ENCODE data around the gene PACS1.

Gene PACS1

GRCh38 chr11:66290330-66290621 lies 220.2 kb downstream of the PACS1 start:
- POLR2A ChIA-PET: interaction anchor here (2.9 kb wide), 1 partner anchor 22 kb away, joined by 21 read pairs; no protein-coding TSS in a partner anchor
- TF ChIP-seq CTCF (IDR thresholded peaks at IDR 0.05; ENCODE audit: insufficient read depth, low read length, missing control alignments): no peak
- peak overlapping the region; percentile 81 for H3K4me3 ChIP-seq (ENCODE audit: low read depth, low read length)
- CTCF ChIA-PET: interaction anchor here (1.0 to 10.6 kb wide), 4 partner anchors 22 to 268 kb away, joined by 3 to 109 read pairs (median 8); partner anchors contain the start of gene RIN1
- DNase-seq (ENCODE audit: low read depth, low spot score): no peak

GRCh38 chr11:66291303-66291705 lies 221.2 kb downstream of the PACS1 start:
- POLR2A ChIA-PET: interaction anchor here (0.6 to 1.0 kb wide), 3 partner anchors 22 to 131 kb away, joined by 3 read pairs; partner anchors contain the start of gene CD248
- TF ChIP-seq CTCF (IDR thresholded peaks at IDR 0.05; ENCODE audit: insufficient read depth, low read length, missing control alignments): no peak
- no peak overlapping the region for H3K4me3 ChIP-seq (ENCODE audit: low read depth, low read length)
- CTCF ChIA-PET: interaction anchor here (0.7 to 10.6 kb wide), 8 partner anchors 21 to 269 kb away, joined by 3 to 109 read pairs (median 4); partner anchors contain the start of gene RIN1
- no peak for DNase-seq (ENCODE audit: low read depth, low spot score)

- no peak for TF ChIP-seq CTCF (IDR thresholded peaks at IDR 0.05; ENCODE audit: insufficient read depth, low read length, missing control alignments)
- ChIA-PET POLR2A (interaction anchor here (0.6 to 1.0 kb wide), 3 partner anchors 22 to 130 kb away, joined by 3 read pairs; partner anchors contain the start of gene CD248), CTCF (interaction anchor here (1.4 to 10.6 kb wide), 4 partner anchors 20 to 98 kb away, joined by 5 to 109 read pairs (median 11); no protein-coding TSS in a partner anchor)
- DNase-seq (ENCODE audit: low read depth, low spot score): no peak
- peak within 1 kb of the TSS; percentile 36; the same call in 1 of the 2 replicates for H3K4me3 ChIP-seq (ENCODE audit: low read depth, low read length)
Measured at GRCh38 chr11:66291706-66292542, 221.9 kb downstream of the PACS1 start, which contains the start of gene TMEM151A. TMEM151A (plus strand) TSS chr11:66291894; CDS start chr11:66292014, 120 bp downstream.

- TF ChIP-seq CTCF (IDR thresholded peaks at IDR 0.05; ENCODE audit: insufficient read depth, low read length, missing control alignments): no peak
- POLR2A ChIA-PET: no interaction called here
- CTCF ChIA-PET: no interaction called here
- no peak for DNase-seq (ENCODE audit: low read depth, low spot score)
- H3K4me3 ChIP-seq (ENCODE audit: low read depth, low read length): no peak overlapping the region
Measured at GRCh38 chr11:66292543-66293332, 222.7 kb downstream of the PACS1 start.

GRCh38 chr11:66293352-66293751 lies 223.3 kb downstream of the PACS1 start:
- DNase-seq (ENCODE audit: low read depth, low spot score): no peak
- H3K4me3 ChIP-seq (ENCODE audit: low read depth, low read length): no peak overlapping the region
- TF ChIP-seq CTCF (IDR thresholded peaks at IDR 0.05; ENCODE audit: insufficient read depth, low read length, missing control alignments): no peak
- ChIA-PET POLR2A (no interaction called here), CTCF (interaction anchor here (1.3 kb wide), 1 partner anchor 11 kb away, joined by 4 read pairs; no protein-coding TSS in a partner anchor)
